T-helper 2 cell treated with Interferon-gamma antibody and Interleukin-4, amounts not matched to agents 100 ng/mL and 5 ng/mL, for 36 hours (primary cell): ENCODE data around the gene PTPRN2. TPM values are rescaled to one million over a fixed set of nuclear protein-coding genes. Genes with fewer than 3 reads are reported as not detected.
"Not testable (repeated sequence)": the region's sequence is repeated elsewhere in the genome, so short reads cannot be mapped to it uniquely, and the experiment has no call there.

Experiments used
- intact Hi-C: fragments of 100-400 bp; cut with micrococcal nuclease; formaldehyde crosslinking; loops from one replicate; pipeline ENCODE4 v1.15.1; 2023
- total RNA-seq: library from RNA; stranded (reverse); gene quantifications from 2 replicates; pipeline ENCODE4 v1.2.3, GENCODE V29; 2022

PTPRN2 gene
- 5.1 and 5.4 TPM in 2 replicates for total RNA-seq

GRCh38 chr7:158587162-158588084, at the start of gene PTPRN2:
TSS of gene PTPRN2 (minus strand) at chr7:158587823.
- intact Hi-C loops: loop anchor here (5.0 kb wide), 1 partner anchor 390 kb away; no protein-coding TSS in a partner anchor

- intact Hi-C loops: no loop called here
Observed at GRCh38 chr7:158633055-158633956, 45.7 kb upstream of the PTPRN2 start.

GRCh38 chr7:158631574-158632195, 44.1 kb upstream of the PTPRN2 start:
- intact Hi-C loops: no loop called here

- intact Hi-C loops: not testable (repeated sequence)
Observed at GRCh38 chr7:158626289-158626688, 38.7 kb upstream of the PTPRN2 start.

GRCh38 chr7:158623241-158623640, 35.6 kb upstream of the PTPRN2 start:
- intact Hi-C loops: no loop called here

- intact Hi-C loops: no loop called here
Observed at GRCh38 chr7:158620839-158621441, 33.3 kb upstream of the PTPRN2 start.

GRCh38 chr7:158620418-158620817, 32.8 kb upstream of the PTPRN2 start:
- intact Hi-C loops: no loop called here

GRCh38 chr7:158618745-158619140, 31.1 kb upstream of the PTPRN2 start:
- intact Hi-C loops: no loop called here

- intact Hi-C loops: no loop called here
Observed at GRCh38 chr7:158617737-158618128, 30.1 kb upstream of the PTPRN2 start.

- intact Hi-C loops: no loop called here
Observed at GRCh38 chr7:158616050-158616449, 28.4 kb upstream of the PTPRN2 start.

- intact Hi-C loops: no loop called here
Observed at GRCh38 chr7:158614700-158615099, 27.1 kb upstream of the PTPRN2 start.

- intact Hi-C loops: no loop called here
Observed at GRCh38 chr7:158613481-158613880, 25.9 kb upstream of the PTPRN2 start.

GRCh38 chr7:158612546-158612945, 24.9 kb upstream of the PTPRN2 start:
- intact Hi-C loops: no loop called here

- intact Hi-C loops: no loop called here
Observed at GRCh38 chr7:158611541-158611940, 23.9 kb upstream of the PTPRN2 start.

GRCh38 chr7:158609313-158609974, 21.8 kb upstream of the PTPRN2 start:
- intact Hi-C loops: no loop called here

GRCh38 chr7:158607563-158607962, 19.9 kb upstream of the PTPRN2 start:
- intact Hi-C loops: no loop called here

- intact Hi-C loops: no loop called here
Observed at GRCh38 chr7:158606671-158607424, 19.2 kb upstream of the PTPRN2 start.

- intact Hi-C loops: no loop called here
Observed at GRCh38 chr7:158606129-158606528, 18.5 kb upstream of the PTPRN2 start.

- intact Hi-C loops: no loop called here
Observed at GRCh38 chr7:158603773-158604755, 16.4 kb upstream of the PTPRN2 start.
